ENCODE data around the gene TOMM20. TPM values are rescaled to one million over a fixed set of nuclear protein-coding genes. Genes with fewer than 3 reads are reported as not detected.

TOMM20 gene
- total RNA-seq, 1 experiment from 2014 or later, result 132 TPM

- no peak for DNase-seq
- no peaks in the 10 kb centered on the region for H3K9me3 ChIP-seq
- H3K27me3 ChIP-seq, result no peaks in the 10 kb centered on the region
- H3K4me3 ChIP-seq, result no peak overlapping the region
- H3K36me3 ChIP-seq, result peaks cover 86% of the 10 kb centered on the region
Observed at GRCh38 chr1:235147269-235147668, 18.6 kb upstream of the TOMM20 start.

GRCh38 chr1:235145639-235146038, 17.0 kb upstream of the TOMM20 start:
- H3K9me3 ChIP-seq, result no peaks in the 10 kb centered on the region
- no peak overlapping the region for H3K4me3 ChIP-seq
- DNase-seq, result no peak
- no peaks in the 10 kb centered on the region for H3K27me3 ChIP-seq
- H3K36me3 ChIP-seq, result peaks cover 81% of the 10 kb centered on the region

- H3K4me3 ChIP-seq, result no peak overlapping the region
- no peaks in the 10 kb centered on the region for H3K9me3 ChIP-seq
- no peak for DNase-seq
- H3K27me3 ChIP-seq, result no peaks in the 10 kb centered on the region
- peaks cover 76% of the 10 kb centered on the region for H3K36me3 ChIP-seq
Observed at GRCh38 chr1:235142991-235143390, 14.4 kb upstream of the TOMM20 start.

- no peak overlapping the region for H3K4me3 ChIP-seq
- DNase-seq, result no peak
- no peaks in the 10 kb centered on the region for H3K9me3 ChIP-seq
- peaks cover 73% of the 10 kb centered on the region for H3K36me3 ChIP-seq
- no peaks in the 10 kb centered on the region for H3K27me3 ChIP-seq
Observed at GRCh38 chr1:235139315-235139714, 10.7 kb upstream of the TOMM20 start.

GRCh38 chr1:235138821-235139220, 10.2 kb upstream of the TOMM20 start:
- no peak for DNase-seq
- peaks cover 74% of the 10 kb centered on the region for H3K36me3 ChIP-seq
- no peaks in the 10 kb centered on the region for H3K9me3 ChIP-seq
- no peaks in the 10 kb centered on the region for H3K27me3 ChIP-seq
- H3K4me3 ChIP-seq, result no peak overlapping the region

GRCh38 chr1:235136111-235136510, 7.5 kb upstream of the TOMM20 start:
- H3K27me3 ChIP-seq, result no peaks in the 10 kb centered on the region

GRCh38 chr1:235134171-235134570, 5.5 kb upstream of the TOMM20 start:
- Histone ChIP-seq H3K36me3 (peaks cover 71% of the 10 kb centered on the region), H3K9me3 (no peaks in the 10 kb centered on the region), H3K4me3 (no peak overlapping the region), H3K27me3 (no peaks in the 10 kb centered on the region)
- no peak for DNase-seq

More at GRCh38 chr1:235136111-235136510, 7.5 kb upstream of the TOMM20 start:
- no peak for DNase-seq
- Histone ChIP-seq H3K9me3 (no peaks in the 10 kb centered on the region), H3K4me3 (no peak overlapping the region), H3K36me3 (peaks cover 73% of the 10 kb centered on the region)

- Histone ChIP-seq H3K36me3 (peaks cover 65% of the 10 kb centered on the region), H3K27me3 (no peaks in the 10 kb centered on the region), H3K4me3 (no peak overlapping the region), H3K9me3 (no peaks in the 10 kb centered on the region)
- no peak for DNase-seq
Observed at GRCh38 chr1:235133086-235133485, 4.4 kb upstream of the TOMM20 start.

- peaks cover 68% of the 10 kb centered on the region for H3K36me3 ChIP-seq
- H3K27me3 ChIP-seq, result no peaks in the 10 kb centered on the region
- no peaks in the 10 kb centered on the region for H3K9me3 ChIP-seq
- no peak for DNase-seq
- no peak overlapping the region for H3K4me3 ChIP-seq
Observed at GRCh38 chr1:235131961-235132360, 3.3 kb upstream of the TOMM20 start.

GRCh38 chr1:235130766-235131270, 2.2 kb upstream of the TOMM20 start:
- Histone ChIP-seq H3K36me3 (peaks cover 68% of the 10 kb centered on the region), H3K27me3 (no peaks in the 10 kb centered on the region), H3K4me3 (no peak overlapping the region), H3K9me3 (no peaks in the 10 kb centered on the region)
- DNase-seq, result no peak

- Histone ChIP-seq H3K27me3 (no peaks in the 10 kb centered on the region), H3K9me3 (no peaks in the 10 kb centered on the region), H3K4me3 (no peak overlapping the region), H3K36me3 (peaks cover 69% of the 10 kb centered on the region)
- no peak for DNase-seq
Observed at GRCh38 chr1:235129774-235130570, 1.3 kb upstream of the TOMM20 start.

GRCh38 chr1:235127732-235128455, 743 bp downstream of the TOMM20 start:
- no peaks in the 10 kb centered on the region for H3K9me3 ChIP-seq
- H3K27me3 ChIP-seq, result no peaks in the 10 kb centered on the region
- H3K36me3 ChIP-seq, result peaks cover 74% of the 10 kb centered on the region
- DNase-seq, result no peak
- H3K4me3 ChIP-seq, result peak overlapping the region; percentile 93

- no peak for DNase-seq
- Histone ChIP-seq H3K27me3 (no peaks in the 10 kb centered on the region), H3K9me3 (no peaks in the 10 kb centered on the region), H3K4me3 (peak overlapping the region; percentile 93), H3K36me3 (peaks cover 75% of the 10 kb centered on the region)
Observed at GRCh38 chr1:235127203-235127602, 1.4 kb downstream of the TOMM20 start.

- no peak for DNase-seq
- H3K9me3 ChIP-seq, result no peaks in the 10 kb centered on the region
- no peak overlapping the region for H3K4me3 ChIP-seq
- H3K36me3 ChIP-seq, result peaks cover 87% of the 10 kb centered on the region
- H3K27me3 ChIP-seq, result no peaks in the 10 kb centered on the region
Observed at GRCh38 chr1:235124665-235125064, 4.0 kb downstream of the TOMM20 start.

GRCh38 chr1:235124111-235124510, 4.5 kb downstream of the TOMM20 start:
- no peak for DNase-seq
- no peaks in the 10 kb centered on the region for H3K9me3 ChIP-seq
- no peaks in the 10 kb centered on the region for H3K27me3 ChIP-seq
- H3K4me3 ChIP-seq, result no peak overlapping the region
- H3K36me3 ChIP-seq, result peaks cover 93% of the 10 kb centered on the region

GRCh38 chr1:235122348-235122747, 6.3 kb downstream of the TOMM20 start:
- peaks cover 99% of the 10 kb centered on the region for H3K36me3 ChIP-seq
- DNase-seq, result no peak

GRCh38 chr1:235113183-235113917, 15.3 kb downstream of the TOMM20 start:
- DNase-seq, result no peak
- Histone ChIP-seq H3K9me3 (no peaks in the 10 kb centered on the region), H3K27me3 (no peaks in the 10 kb centered on the region), H3K36me3 (peaks cover 93% of the 10 kb centered on the region), H3K4me3 (no peak overlapping the region)

More at GRCh38 chr1:235122348-235122747, 6.3 kb downstream of the TOMM20 start:
- no peaks in the 10 kb centered on the region for H3K27me3 ChIP-seq
- no peak overlapping the region for H3K4me3 ChIP-seq
- H3K9me3 ChIP-seq, result no peaks in the 10 kb centered on the region
